Pulmonary artery endothelial cell (primary cell): ENCODE data around the gene GIGYF2. TPM values are rescaled to one million over a fixed set of nuclear protein-coding genes. Genes with fewer than 3 reads are reported as not detected.

Source experiments
- DNase-seq: peaks from one replicate; pipeline ENCODE4 v3.0.0-alpha.2; 2011; ENCODE audit warnings: low read depth, low spot score
- total RNA-seq: library from RNA; depleted of rRNA; stranded (reverse); fragments of >200 nt; gene quantifications from 2 replicates; pipeline ENCODE4 v1.2.3, GENCODE V29; 2014

The GIGYF2 gene
- total RNA-seq, 1 donor from 2014 or later: 53.0 TPM

DNA sequence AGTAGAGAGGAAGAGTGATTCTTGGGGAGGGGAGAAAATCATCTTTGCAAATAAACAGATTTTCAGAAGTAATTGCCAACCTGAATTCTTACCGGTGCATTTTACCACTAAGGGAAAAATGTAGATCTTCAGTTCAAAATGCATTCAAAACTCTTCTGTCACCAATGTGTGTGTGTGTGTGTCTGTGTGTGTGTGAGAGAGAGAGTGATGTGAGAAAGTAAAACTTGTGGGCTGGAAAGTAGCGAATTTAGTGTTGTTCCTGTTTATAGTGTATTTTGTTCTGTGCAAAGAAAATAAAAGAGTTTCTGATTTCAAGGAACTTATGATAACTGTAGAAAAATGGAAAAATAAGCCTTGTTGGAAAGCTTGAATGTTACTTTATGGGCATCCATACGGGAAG lies 52.2 kb downstream of the GIGYF2 start:
- no peak for DNase-seq

DNA sequence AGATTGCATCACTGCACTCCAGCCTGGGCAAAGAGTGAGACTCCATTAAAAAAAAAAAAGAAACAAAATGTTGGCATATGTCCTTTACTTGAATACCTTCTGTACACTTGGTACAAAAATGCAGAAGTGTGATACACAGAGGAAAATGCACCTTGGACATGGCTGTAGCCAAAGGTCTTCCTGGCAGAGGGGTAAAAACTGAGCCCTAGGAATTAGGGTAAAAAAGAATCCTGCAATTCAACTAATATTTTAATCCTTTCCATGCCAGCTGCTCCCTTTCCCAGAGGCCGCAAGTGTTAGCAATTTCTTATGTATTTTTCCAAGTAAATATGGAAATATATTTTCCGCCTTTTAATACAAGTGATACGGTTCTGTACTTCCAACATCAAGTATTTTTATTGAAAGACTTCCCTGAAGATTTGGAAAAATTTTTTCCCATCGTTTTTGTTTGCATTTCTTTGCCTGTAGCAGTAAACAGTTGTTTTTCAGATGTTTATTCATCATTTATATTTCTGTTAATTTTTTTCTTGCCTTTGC lies 53.1 kb downstream of the GIGYF2 start:
- DNase-seq: no peak

DNA sequence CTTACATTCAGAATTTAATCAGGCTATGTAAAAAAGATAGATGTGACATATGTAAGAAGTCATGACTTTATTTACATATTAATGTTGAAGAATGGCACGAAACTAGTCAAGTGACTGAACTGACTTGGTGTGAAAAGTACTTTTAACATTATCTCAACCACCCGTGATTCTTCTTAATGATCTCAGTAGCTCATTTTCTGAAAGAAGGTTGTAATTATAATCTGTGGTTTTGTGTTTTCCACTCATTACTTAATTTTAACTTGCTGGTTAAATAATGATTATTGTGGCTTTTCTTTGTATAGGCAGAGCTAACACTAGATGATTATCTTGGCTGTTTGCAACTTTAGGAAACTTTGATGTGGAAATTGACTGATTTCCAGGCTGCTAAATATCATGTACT lies 60.8 kb downstream of the GIGYF2 start:
- DNase-seq: no peak

DNA sequence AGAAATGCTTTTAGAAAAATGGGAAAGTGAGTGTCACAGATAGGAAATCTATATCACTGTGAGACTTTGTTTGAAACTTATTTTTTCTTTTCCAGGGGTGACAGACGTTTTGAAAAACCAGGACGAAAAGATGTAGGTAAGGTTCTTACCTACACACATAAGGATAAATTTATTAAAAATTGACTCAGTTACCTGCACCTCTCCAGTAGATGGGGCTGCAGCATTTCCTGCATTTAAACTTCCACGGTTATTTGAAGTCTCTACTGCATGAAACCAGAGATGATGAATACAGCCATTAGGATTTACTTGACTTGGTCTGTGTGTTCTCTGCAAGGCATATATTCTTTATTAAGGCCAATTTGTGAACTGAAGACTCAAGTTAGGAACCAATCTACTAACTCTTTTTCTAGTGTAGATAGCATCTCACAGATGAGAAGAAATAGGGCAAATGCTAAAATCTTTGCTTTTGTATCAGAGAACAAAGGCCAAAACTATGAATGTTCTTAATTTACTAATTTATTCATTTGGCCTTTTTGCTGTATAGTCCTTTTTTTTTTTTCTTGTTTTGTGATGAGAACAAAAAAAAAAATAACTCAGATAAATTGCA lies 64.3 kb downstream of the GIGYF2 start:
- DNase-seq: no peak

DNA sequence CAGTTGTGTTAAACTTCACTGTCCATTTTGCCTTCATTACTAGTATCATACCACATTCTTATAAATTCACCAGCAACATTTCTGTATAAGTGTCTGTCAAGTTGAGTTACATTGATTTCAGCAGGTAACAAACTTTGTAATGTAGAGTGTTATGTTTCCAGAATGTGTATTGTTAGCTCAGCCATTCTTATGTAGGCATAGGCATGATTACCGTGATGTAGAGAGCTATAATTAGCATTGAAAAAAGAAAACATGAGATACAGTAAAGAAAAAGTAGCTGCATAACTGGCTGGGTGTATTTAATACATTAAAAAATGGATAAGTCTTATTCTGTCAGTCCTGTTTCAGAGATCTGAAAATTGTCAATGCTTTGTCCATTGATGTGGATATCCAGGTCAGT lies 70.7 kb downstream of the GIGYF2 start:
- DNase-seq: no peak

DNA sequence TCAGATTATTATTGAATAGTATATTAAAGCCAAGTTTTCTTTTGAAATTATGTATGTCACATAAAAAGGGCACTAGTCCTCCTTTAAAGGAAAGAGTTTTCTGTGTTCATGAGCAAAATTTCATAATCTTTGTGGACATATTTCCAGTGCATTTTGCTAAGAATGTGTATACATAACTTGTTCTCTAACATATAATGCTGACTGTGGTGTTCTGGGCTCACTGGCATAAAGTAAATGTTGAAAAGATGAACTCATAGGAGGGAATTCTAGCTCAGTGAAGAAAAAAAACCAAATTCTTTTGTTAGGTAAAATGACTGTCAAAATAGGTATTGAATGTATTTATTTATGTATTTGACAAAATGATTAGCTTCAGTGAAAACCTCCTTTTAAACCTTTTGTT lies 73.1 kb downstream of the GIGYF2 start:
- DNase-seq: no peak

DNA sequence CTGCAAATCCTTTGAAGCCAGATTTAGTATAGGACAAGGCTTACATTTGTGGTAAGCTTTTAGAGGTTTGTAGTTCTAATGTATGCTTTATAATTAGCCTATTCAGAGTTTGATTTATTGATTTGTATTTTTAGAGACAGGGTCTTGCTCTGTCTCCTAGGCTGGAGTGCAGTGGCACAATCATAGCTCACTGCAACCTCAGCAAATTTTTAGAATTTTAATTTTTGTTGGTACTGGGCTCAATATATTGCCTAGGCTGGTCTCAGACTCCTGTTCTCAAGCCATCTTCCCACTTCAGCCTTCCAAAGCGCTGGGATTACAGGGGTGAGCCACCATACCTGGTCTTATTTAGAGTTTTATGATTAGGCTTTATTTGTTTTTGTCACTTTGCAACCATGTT lies 74.7 kb downstream of the GIGYF2 start:
- no peak for DNase-seq

DNA sequence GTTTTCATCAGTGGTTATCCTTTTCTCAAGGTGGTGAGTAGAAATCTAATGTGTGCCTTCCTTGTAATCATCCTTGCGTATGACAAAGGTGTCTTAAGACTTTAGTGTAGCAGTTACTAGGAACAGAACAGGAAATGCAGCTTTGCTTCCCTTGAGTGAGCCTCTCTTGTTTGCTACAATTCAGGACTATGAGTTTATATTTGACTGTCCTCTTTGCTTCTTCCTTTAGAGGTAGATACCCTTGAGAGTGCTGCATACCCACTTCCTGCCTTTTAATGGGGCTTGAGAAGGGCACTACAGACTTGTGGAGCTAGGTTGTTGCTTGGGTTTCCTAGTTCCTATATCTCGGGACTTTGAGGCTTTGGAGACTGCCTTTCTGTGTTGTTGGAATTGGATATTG lies 75.4 kb downstream of the GIGYF2 start:
- no peak for DNase-seq

DNA sequence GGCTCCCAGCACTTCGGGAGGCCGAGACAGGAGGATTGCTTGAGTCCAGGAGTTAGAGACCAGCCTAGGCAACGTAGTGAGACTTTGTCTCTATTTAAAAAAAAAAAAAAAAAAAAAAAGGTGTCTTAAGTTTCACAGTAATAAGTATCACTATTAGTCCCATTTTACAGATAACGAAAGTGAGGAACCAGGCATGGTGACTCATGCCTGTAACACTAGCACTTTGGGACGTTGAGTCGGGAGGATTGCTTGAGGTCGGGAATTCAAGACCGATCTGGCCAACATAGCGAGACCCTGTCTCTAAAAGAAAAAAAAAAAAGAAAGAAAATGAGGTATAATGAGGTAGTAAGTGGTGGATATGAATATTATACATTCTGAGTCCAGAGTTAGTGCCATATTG lies 76.7 kb downstream of the GIGYF2 start:
- DNase-seq: no peak

DNA sequence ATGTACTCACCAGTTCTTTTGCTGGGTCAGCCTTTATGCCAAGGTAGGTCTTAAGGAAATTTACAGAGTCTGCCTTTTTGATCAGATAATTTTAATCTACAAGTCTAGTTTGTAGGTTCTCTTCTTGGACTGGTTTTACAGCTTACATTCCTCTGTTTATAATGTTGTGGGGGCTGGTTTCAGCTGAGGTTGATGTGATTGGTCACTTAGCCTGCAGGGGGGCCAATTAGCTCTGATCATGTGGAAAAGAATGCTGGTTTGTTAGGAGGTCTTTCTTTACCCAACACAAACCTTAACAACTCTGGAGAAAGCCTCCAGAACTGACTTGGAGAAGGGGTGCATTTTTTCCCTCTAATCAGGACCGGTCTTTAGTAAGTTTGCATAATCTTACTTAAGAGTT lies 79.3 kb downstream of the GIGYF2 start, which contains the start of gene KCNJ13:
TSS of gene KCNJ13 (minus strand) at position 131 of the 400 bp plus-strand sequence. CDS start 5,203 bp downstream, outside the sequence.
- no peak for DNase-seq

DNA sequence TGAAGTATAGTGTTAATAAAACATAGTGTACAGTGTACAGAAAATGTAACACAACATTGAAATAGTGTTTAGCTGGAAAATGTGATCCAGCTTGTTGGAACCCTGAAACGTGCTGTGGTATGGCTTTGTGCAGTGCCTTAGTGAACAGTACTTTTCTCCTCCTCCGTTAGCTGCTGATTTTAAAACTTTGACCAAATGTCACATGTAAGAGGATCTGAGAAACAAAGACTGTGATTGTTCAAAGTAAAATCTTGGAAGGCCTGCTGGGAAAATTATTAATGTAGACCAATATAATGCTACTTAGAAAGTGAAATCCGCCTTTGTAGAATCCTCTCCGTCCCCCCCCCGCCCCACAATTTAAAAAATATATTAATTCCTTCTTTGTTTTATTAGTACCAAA lies 80.1 kb downstream of the GIGYF2 start:
- DNase-seq: no peak

DNA sequence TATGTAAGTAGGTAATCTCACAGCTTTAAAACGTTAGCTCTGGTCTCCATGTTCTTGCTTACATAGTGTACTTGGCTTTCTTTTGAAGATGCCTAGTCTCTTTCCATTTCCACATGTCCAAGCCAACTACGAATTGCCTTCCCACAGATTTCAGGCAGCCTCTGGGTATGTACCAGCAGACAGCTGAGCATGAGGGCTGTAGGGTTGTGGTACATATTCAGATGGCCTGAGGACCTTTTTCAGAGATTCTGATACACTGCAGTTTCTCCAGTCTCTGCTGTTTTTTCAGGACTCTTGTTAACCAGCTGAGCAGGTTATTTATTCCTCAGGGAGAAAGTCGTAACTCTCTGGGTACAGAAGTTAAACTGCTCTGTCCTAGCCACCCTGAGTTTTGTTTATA lies 82.3 kb downstream of the GIGYF2 start:
- no peak for DNase-seq

DNA sequence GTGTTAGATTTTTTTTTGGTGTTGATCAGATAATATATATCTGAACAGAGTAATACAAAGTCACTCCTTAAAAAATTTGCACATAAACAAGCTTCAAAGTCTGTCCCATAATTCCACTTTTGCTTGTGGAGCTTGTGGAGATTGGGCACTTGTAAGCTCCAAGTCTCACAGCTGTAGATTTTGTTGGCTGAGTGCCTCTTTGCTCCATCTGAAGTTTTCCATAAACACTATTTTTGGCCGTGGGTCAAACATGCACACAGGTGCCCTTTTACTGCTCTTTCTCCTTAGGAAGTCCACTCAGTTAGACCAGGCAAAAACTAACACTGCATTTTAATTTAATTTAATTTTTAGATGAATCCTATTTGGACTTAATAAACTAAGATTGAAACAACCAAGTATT lies 82.8 kb downstream of the GIGYF2 start:
- no peak for DNase-seq

DNA sequence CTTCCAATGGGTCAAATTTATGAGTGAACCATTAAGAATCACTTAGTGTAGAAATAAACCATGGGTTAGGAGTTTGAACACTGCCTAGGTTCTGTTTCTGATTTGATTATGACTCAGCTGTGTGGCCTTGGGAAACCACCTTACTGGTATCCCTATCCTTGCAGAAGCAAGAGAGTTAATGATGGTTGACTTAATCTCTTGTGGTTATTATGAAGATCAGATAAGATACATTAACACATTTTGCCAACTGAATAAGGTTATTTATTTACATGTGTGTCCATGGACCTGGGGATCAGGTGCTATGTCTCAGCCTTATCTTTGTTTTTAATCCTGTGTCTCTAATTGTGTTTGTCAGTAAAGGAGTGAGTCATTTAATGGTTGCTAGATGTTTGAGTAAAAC lies 84.6 kb downstream of the GIGYF2 start:
- DNase-seq: no peak

DNA sequence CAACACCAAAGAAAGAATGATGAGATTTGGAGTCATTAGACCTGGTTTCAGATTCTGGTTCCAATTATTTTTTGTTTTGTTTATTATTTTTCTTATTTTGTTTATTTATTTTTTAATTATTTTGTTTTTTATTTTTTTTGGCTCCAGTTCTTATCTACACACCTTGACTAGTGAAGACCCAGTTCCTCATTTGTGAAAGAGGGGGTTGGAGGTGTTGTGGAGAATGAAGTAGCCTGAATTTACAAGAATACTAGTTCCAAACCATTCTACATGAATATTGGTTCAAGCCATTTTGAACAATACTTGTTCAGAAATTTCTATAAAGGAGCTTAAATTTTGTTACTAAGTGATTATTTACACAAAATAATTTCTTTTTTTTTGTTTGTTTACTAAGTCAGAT lies 86.1 kb downstream of the GIGYF2 start:
- DNase-seq: no peak

DNA sequence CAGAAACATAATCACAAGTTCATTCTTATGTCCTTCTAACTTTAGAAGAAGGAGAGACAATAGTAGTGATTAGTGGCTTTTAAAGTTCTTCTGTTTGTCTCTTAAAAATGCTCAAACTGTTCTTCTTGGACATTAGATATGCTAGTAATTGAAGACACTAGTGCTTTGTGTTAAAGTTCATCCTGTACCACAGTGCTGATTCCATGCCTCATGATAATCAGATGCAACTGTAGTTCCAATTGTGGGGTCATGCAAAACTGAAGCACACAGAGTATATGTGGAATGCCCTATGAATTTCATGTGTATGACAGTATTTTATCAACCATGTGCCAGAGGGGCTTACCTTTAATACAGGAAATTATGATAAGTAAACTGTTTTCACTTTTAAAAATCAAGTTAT lies 90.7 kb downstream of the GIGYF2 start:
- no peak for DNase-seq

DNA sequence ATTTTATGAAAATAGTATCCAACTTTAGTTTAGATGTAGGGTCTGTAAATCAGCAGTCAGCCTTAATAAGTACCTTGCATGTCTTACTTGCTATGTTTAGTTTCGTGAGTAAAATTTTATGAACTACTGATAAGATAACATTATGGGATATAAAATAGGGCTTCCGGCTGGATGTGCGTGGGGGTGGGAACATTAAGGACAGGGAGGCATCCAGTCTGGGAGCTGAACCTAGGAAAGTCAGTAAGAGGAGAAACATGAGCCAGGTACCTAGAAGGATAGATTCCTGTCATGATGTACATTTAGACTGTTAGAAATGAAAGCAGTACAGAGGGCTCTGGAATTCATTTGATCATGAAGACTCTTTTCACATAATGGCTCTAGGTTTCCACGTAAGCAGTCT lies 92.0 kb downstream of the GIGYF2 start:
- no peak for DNase-seq

DNA sequence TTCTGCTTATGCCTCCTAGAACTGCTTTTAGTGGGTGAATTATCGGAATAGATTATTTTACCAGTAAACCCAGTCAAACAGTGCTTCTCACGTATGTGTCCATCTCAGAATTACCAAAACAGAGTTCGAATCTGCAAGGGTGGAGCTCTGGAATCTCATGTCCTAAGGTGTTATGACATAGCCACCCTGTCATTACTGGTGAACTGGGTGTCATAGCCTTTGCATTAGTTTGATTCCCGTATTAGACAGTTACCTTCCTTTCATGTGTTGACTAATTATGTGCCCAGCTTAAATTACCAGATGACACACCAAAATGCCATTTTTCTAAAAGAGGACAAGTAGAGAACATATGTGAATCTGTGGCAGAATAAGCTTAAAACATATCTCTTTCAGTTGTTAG lies 94.4 kb downstream of the GIGYF2 start:
- DNase-seq: no peak

DNA sequence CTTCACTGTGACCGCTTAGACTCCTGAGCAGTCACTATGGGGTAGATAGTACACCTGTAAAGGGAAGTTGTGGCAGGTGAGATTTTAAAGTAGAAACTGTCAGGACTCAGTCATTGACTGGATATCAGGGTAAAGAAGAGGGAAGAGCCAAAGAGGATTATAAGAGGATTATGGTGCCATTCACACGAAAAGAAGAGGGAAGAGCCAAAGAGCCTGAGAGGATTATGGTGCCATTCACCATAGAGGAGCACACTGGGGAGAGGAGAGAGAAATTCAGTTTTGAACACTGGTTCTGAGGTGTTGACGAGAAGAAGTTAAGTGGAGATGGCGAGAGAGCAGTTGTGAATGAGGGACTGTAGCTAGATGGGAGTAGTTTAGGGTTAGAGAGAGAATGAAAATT lies 96.1 kb downstream of the GIGYF2 start:
- no peak for DNase-seq

DNA sequence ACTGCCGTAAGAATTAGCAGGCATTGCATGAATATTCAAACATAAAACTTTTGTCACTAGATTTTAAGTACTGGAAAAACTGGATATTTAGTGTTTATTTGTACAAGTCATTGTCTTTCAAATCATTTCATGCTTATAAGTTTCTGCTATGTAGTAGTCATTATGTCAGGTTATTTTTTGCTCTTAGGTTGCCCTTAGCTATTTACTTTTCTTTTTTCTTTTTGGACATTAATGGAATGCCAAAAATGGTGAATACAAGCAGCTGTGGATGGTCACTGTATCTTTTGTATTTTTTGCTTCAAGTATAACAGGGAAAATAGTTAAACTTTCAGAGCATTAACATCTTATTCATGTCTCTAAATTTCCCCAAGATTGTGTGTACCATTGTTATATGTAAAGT lies 97.8 kb downstream of the GIGYF2 start:
- DNase-seq: no peak

DNA sequence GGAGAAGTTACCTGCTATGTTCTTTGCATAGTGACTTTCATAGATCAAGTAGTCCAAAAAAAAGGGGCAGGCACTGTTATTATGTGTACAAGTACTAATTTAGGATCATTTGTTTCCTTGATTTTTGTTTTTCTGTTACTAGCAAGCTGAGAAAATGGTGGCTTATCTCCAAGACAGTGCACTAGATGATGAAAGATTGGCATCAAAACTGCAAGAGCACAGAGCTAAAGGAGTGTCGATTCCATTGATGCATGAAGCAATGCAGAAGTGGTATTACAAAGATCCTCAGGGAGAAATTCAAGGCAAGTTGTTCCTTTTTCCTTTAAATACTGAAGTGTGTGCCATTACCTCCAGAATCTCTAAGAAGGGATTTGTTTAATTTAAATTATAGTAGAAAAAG lies 98.8 kb downstream of the GIGYF2 start:
- no peak for DNase-seq

DNA sequence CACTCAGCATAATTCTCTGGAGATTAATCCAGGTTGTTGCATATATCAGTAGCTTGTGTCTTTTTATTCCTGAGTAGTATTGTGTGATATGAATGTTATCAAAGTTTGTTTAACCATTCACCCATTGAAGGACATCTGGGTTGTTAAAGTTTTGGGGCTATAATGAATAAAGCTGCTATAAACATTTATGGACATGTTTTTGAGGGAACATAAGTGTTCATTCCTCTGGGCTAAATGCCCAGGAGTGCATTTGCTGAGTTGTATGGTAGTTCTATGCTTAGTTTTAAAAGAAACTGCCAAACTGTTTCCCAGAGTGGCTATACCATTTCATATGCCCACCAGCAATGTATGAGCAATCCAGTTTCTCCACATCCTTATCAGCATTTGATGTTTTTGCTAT lies 101.1 kb downstream of the GIGYF2 start:
- DNase-seq: no peak

DNA sequence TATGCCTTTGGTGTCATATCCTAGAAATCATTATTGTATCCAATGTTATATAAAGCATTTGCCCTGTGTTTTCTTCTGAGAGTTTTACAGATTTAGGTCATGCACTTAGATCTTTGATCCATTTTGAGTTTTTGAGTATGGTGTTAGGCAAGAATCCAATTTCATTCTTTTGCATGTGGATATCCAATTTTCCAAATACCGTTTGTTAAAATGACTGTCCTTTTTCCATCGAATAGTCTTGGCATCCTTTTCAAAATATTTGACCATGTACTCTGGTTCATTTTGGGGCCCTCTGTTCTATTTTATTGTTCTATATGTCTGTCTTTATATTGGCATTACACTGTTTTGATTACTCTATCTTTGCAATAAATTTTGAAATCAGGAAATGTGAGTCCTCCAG lies 103.0 kb downstream of the GIGYF2 start:
- no peak for DNase-seq

DNA sequence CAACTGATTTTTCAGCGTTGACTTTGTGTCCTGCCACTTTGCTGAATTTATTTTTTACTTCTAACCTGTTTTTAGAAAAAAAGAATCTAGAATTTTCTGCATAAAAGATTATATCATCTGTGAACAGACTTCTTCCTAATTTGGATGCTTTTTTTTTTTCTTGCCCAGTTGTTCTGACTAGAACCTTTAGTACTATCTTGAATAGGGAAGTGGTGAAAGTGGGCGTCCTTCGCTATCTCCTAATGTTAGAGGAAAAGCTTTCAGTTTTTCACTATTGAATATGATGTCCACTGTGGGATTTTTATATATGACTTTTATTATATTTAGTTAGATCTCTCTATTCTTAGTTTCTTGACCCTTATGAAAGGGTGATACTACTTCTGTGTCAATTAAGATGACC lies 105.0 kb downstream of the GIGYF2 start:
- no peak for DNase-seq
